Naive thymus-derived CD8-positive, alpha-beta T cell (primary cell): ENCODE measurements around the gene PGBD5. TPM values are rescaled to one million over a fixed set of nuclear protein-coding genes. Genes with fewer than 3 reads are reported as not detected.

Experiments used
- ATAC-seq, 2 donors: fragments of 150-1000 bp; cut with Tn5 transposase in 1 of 2; sonication (Bioruptor Pico), chemical (Tn5 transposase) in 1 of 2; 1 replicate in 1 of 2; 2 replicates in 1 of 2; pipeline ENCODE4 v1.10.0; 2021; ENCODE audit warnings: mild to moderate bottlenecking in 2 of 2, moderate library complexity in 2 of 2
- POLR2A ChIA-PET: fragments of 350-600 bp; sonication (Branson Sonifier 250); formaldehyde crosslinking; loops from one replicate; lab custom pipeline; 2021; ENCODE audit warnings: antibody characterized with exemption; lab: Charles Lee
- DNase-seq, 10 donors: peaks; one replicate each; pipeline versions ENCODE4 v3.0.0 to v3.0.0-alpha.2; 2020 to 2022
- H3K27ac Mint-ChIP-seq, 10 donors: one replicate each; pipeline ENCODE4 v1.8.0; 2020 to 2022; ENCODE audit warnings: mild to moderate bottlenecking in 10 of 10, mixed read lengths in 10 of 10, moderate library complexity in 4 of 10, inconsistent platforms in 1 of 10
- H3K27me3 Mint-ChIP-seq, 5 donors: one replicate each; pipeline ENCODE4 v1.8.0; 2021 to 2022; ENCODE audit warnings: mixed read lengths in 5 of 5
- H3K36me3 Mint-ChIP-seq, 3 donors: one replicate each; pipeline ENCODE4 v1.8.0; 2020 to 2022; ENCODE audit warnings: mixed read lengths in 3 of 3, mild to moderate bottlenecking in 2 of 3, inconsistent platforms in 1 of 3
- H3K4me1 Mint-ChIP-seq, 4 donors: one replicate each; pipeline ENCODE4 v1.8.0; 2021 to 2022; ENCODE audit warnings: mixed read lengths in 4 of 4
- H3K4me3 Mint-ChIP-seq, 10 donors: one replicate each; pipeline ENCODE4 v1.8.0; 2020 to 2022; ENCODE audit warnings: mild to moderate bottlenecking in 10 of 10, mixed read lengths in 10 of 10, moderate library complexity in 6 of 10, inconsistent platforms in 1 of 10
- H3K9me3 Mint-ChIP-seq, 9 donors: one replicate each; pipeline ENCODE4 v1.8.0; 2020 to 2022; ENCODE audit warnings: mixed read lengths in 9 of 9, mild to moderate bottlenecking in 3 of 9, inconsistent platforms in 1 of 9, moderate library complexity in 1 of 9
- polyA plus RNA-seq, 3 donors: library from polyadenylated mRNA; unstranded; fragments of 300-500 nt; fragmentation: Illumina TruSeq; gene quantifications; one replicate each; pipeline ENCODE4 v1.2.3, GENCODE V29; 2021
- total RNA-seq, 8 experiments: library from RNA in 2 of 8; stranded (reverse) in 2 of 8; gene quantifications; one replicate each; pipeline ENCODE4 v1.2.3 and lab custom pipeline; 2021 to 2026

Gene PGBD5
- total and polyA plus RNA-seq, 5 experiments from 2014 or later, result not detected

GRCh38 chr1:230333590-230334446 lies 92.3 kb downstream of the PGBD5 start:
- no peak for ATAC-seq
- H3K27me3 Mint-ChIP-seq, result peaks cover 11 to 30% (median 19%) of the 10 kb centered on the region in 5 donors

GRCh38 chr1:230332575-230333066 lies 93.5 kb downstream of the PGBD5 start:
- Mint-ChIP-seq H3K27me3 (peaks cover 11 to 36% (median 19%) of the 10 kb centered on the region in 5 donors), H3K9me3 (no peaks in the 10 kb centered on the region), H3K27ac (peak overlapping the region in 1 of 10 donors; percentile 2), H3K36me3 (no peaks in the 10 kb centered on the region), H3K4me1 (peaks cover 0 to 2% (median 0%) of the 10 kb centered on the region in 4 donors), H3K4me3 (peak overlapping the region in 1 of 10 donors; percentile 24)
- DNase-seq, result no peak
- POLR2A ChIA-PET, result no interaction called here
- ATAC-seq, result no peak

More at GRCh38 chr1:230333590-230334446, 92.3 kb downstream of the PGBD5 start:
- no peak for DNase-seq
- Mint-ChIP-seq H3K27ac (no peak overlapping the region), H3K4me1 (peaks cover 0 to 2% (median 0%) of the 10 kb centered on the region in 4 donors), H3K4me3 (no peak overlapping the region), H3K36me3 (no peaks in the 10 kb centered on the region), H3K9me3 (no peaks in the 10 kb centered on the region)
- POLR2A ChIA-PET, result no interaction called here

GRCh38 chr1:230332061-230332460 lies 94.1 kb downstream of the PGBD5 start:
- no peak overlapping the region for H3K27ac Mint-ChIP-seq
- peak overlapping the region in 3 of 10 donors; percentile 3 to 24 (median 24) for H3K4me3 Mint-ChIP-seq
- H3K27me3 Mint-ChIP-seq, result peaks cover 9 to 30% (median 19%) of the 10 kb centered on the region in 5 donors

GRCh38 chr1:230330157-230330556 lies 96.0 kb downstream of the PGBD5 start:
- Mint-ChIP-seq H3K27ac (no peak overlapping the region), H3K4me1 (no peaks in the 10 kb centered on the region), H3K4me3 (no peak overlapping the region), H3K27me3 (peaks cover 7 to 16% (median 11%) of the 10 kb centered on the region in 5 donors), H3K9me3 (no peaks in the 10 kb centered on the region), H3K36me3 (no peaks in the 10 kb centered on the region)
- ATAC-seq, result no peak
- POLR2A ChIA-PET, result no interaction called here
- no peak for DNase-seq

More at GRCh38 chr1:230332061-230332460, 94.1 kb downstream of the PGBD5 start:
- H3K36me3 Mint-ChIP-seq, result no peaks in the 10 kb centered on the region
- DNase-seq, result no peak
- peaks cover 0 to 2% (median 0%) of the 10 kb centered on the region in 4 donors for H3K4me1 Mint-ChIP-seq
- no peaks in the 10 kb centered on the region for H3K9me3 Mint-ChIP-seq
- POLR2A ChIA-PET, result no interaction called here
- ATAC-seq, result no peak

GRCh38 chr1:230328342-230329015 lies 97.7 kb downstream of the PGBD5 start:
- H3K4me1 Mint-ChIP-seq, result no peaks in the 10 kb centered on the region
- H3K27ac Mint-ChIP-seq, result no peak overlapping the region
- H3K36me3 Mint-ChIP-seq, result no peaks in the 10 kb centered on the region
- no peak for DNase-seq
- H3K4me3 Mint-ChIP-seq, result no peak overlapping the region
- POLR2A ChIA-PET, result no interaction called here
- ATAC-seq, result no peak
- H3K9me3 Mint-ChIP-seq, result no peaks in the 10 kb centered on the region
- peaks cover 2 to 10% (median 7%) of the 10 kb centered on the region in 5 donors for H3K27me3 Mint-ChIP-seq

GRCh38 chr1:230327892-230328284 lies 98.2 kb downstream of the PGBD5 start:
- H3K27me3 Mint-ChIP-seq, result peaks cover 0 to 10% (median 3%) of the 10 kb centered on the region in 5 donors

GRCh38 chr1:230326971-230327891 lies 98.9 kb downstream of the PGBD5 start:
- POLR2A ChIA-PET, result no interaction called here
- Mint-ChIP-seq H3K27me3 (peaks cover 0 to 10% (median 3%) of the 10 kb centered on the region in 5 donors), H3K36me3 (no peaks in the 10 kb centered on the region), H3K9me3 (no peaks in the 10 kb centered on the region), H3K27ac (no peak overlapping the region), H3K4me1 (no peaks in the 10 kb centered on the region), H3K4me3 (no peak overlapping the region)
- DNase-seq (no peak), ATAC-seq (no peak)

More at GRCh38 chr1:230327892-230328284, 98.2 kb downstream of the PGBD5 start:
- DNase-seq, result no peak
- Mint-ChIP-seq H3K4me1 (no peaks in the 10 kb centered on the region), H3K27ac (no peak overlapping the region), H3K9me3 (no peaks in the 10 kb centered on the region), H3K4me3 (no peak overlapping the region), H3K36me3 (no peaks in the 10 kb centered on the region)
- ATAC-seq, result no peak
- POLR2A ChIA-PET, result no interaction called here

- POLR2A ChIA-PET, result no interaction called here
Observed at GRCh38 chr1:230323686-230324085, 102.4 kb downstream of the PGBD5 start.

GRCh38 chr1:230322967-230323547 lies 103.1 kb downstream of the PGBD5 start:
- Mint-ChIP-seq H3K4me3 (no peak overlapping the region), H3K27ac (no peak overlapping the region), H3K4me1 (no peaks in the 10 kb centered on the region), H3K27me3 (peaks cover 0 to 13% (median 2%) of the 10 kb centered on the region in 5 donors), H3K9me3 (no peaks in the 10 kb centered on the region), H3K36me3 (no peaks in the 10 kb centered on the region)
- POLR2A ChIA-PET, result no interaction called here
- ATAC-seq, result no peak
- no peak for DNase-seq

More at GRCh38 chr1:230323686-230324085, 102.4 kb downstream of the PGBD5 start:
- Mint-ChIP-seq H3K9me3 (no peaks in the 10 kb centered on the region), H3K4me1 (no peaks in the 10 kb centered on the region), H3K36me3 (no peaks in the 10 kb centered on the region), H3K27ac (no peak overlapping the region), H3K27me3 (peaks cover 0 to 18% (median 2%) of the 10 kb centered on the region in 5 donors), H3K4me3 (no peak overlapping the region)
- ATAC-seq (no peak), DNase-seq (no peak)

- ATAC-seq (no peak), DNase-seq (no peak)
- Mint-ChIP-seq H3K36me3 (no peaks in the 10 kb centered on the region), H3K4me1 (no peaks in the 10 kb centered on the region), H3K27me3 (peaks cover 0 to 8% (median 3%) of the 10 kb centered on the region in 5 donors), H3K9me3 (no peaks in the 10 kb centered on the region), H3K4me3 (no peak overlapping the region), H3K27ac (no peak overlapping the region)
- POLR2A ChIA-PET, result no interaction called here
Observed at GRCh38 chr1:230322421-230322756, 103.7 kb downstream of the PGBD5 start.

GRCh38 chr1:230321741-230322420 lies 104.3 kb downstream of the PGBD5 start:
- H3K9me3 Mint-ChIP-seq, result no peaks in the 10 kb centered on the region
- POLR2A ChIA-PET, result no interaction called here
- H3K4me1 Mint-ChIP-seq, result no peaks in the 10 kb centered on the region
- no peak overlapping the region for H3K27ac Mint-ChIP-seq
- no peaks in the 10 kb centered on the region for H3K36me3 Mint-ChIP-seq
- H3K4me3 Mint-ChIP-seq, result no peak overlapping the region
- DNase-seq (no peak), ATAC-seq (no peak)
- peaks cover 0 to 8% (median 3%) of the 10 kb centered on the region in 5 donors for H3K27me3 Mint-ChIP-seq
